ENCODE measurements around the gene CTAG2. TPM values are rescaled to one million over a fixed set of nuclear protein-coding genes. Genes with fewer than 3 reads are reported as not detected.
A peak's percentile ranks its signal among the peaks of the same experiment; 100 is the strongest.
"Not testable (repeated sequence)": the region's sequence is repeated elsewhere in the genome, so short reads cannot be mapped to it uniquely, and the experiment has no call there.

The CTAG2 gene
- total and polyA plus RNA-seq, 10 donors, result 0.10 to 7.9 (median 0.46) TPM; not detected in 7

DNA sequence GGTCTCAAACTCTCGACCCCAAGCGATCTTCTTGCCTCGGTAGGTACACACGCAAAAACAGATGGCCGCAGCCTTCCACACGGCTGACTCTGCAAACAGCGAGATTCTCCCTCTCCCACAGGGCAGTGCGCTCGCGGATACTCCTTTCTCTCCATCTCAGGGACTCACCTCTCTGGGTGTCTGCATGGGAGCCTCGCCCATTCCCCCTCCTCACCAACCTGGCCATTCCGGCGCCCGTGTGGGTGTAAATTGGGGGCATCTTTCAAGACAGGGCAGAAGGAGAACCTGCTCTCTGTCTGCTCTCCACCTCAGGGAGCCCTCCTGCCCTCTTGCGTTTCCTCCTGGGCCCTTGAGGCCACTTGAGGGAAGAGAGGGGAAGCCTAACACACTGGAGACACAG, 4.4 kb downstream of the CTAG2 start:
- no peak for TF ChIP-seq POLR2AphosphoS5 (IDR thresholded peaks at IDR 0.05)
- TF ChIP-seq POLR2A (IDR thresholded peaks at IDR 0.05), result no peak
- TF ChIP-seq, protein P1, sequence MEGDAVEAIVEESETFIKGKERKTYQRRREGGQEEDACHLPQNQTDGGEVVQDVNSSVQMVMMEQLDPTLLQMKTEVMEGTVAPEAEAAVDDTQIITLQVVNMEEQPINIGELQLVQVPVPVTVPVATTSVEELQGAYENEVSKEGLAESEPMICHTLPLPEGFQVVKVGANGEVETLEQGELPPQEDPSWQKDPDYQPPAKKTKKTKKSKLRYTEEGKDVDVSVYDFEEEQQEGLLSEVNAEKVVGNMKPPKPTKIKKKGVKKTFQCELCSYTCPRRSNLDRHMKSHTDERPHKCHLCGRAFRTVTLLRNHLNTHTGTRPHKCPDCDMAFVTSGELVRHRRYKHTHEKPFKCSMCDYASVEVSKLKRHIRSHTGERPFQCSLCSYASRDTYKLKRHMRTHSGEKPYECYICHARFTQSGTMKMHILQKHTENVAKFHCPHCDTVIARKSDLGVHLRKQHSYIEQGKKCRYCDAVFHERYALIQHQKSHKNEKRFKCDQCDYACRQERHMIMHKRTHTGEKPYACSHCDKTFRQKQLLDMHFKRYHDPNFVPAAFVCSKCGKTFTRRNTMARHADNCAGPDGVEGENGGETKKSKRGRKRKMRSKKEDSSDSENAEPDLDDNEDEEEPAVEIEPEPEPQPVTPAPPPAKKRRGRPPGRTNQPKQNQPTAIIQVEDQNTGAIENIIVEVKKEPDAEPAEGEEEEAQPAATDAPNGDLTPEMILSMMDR (IDR thresholded peaks at IDR 0.05 in 8 of 11, conservative IDR thresholded peaks at IDR 0.05 in 3 of 11), result no peak
- Histone ChIP-seq H3K27ac (peak overlapping the region in 5 of 8 donors; percentile 41 to 65 (median 55)), H3K9me3 (no peaks in the 10 kb centered on the region), H3K4me3 (peak overlapping the region in 1 of 8 donors; percentile 24), H3K4me1 (peaks cover 0 to 5% (median 0%) of the 10 kb centered on the region in 6 donors), H3K27me3 (replicated peaks in 1 of 7) (no peaks in the 10 kb centered on the region), H3K36me3 (no peaks in the 10 kb centered on the region)
- peak; percentile 42 for DNase-seq
- intact Hi-C loops (cut with DNase I; ENCODE audit: low total_unique reads), result no loop called here
- WGBS, 5 donors, result 72 to 87% (median 82%) methylated on average over 12 to 15 of the region's 15 CpGs

DNA sequence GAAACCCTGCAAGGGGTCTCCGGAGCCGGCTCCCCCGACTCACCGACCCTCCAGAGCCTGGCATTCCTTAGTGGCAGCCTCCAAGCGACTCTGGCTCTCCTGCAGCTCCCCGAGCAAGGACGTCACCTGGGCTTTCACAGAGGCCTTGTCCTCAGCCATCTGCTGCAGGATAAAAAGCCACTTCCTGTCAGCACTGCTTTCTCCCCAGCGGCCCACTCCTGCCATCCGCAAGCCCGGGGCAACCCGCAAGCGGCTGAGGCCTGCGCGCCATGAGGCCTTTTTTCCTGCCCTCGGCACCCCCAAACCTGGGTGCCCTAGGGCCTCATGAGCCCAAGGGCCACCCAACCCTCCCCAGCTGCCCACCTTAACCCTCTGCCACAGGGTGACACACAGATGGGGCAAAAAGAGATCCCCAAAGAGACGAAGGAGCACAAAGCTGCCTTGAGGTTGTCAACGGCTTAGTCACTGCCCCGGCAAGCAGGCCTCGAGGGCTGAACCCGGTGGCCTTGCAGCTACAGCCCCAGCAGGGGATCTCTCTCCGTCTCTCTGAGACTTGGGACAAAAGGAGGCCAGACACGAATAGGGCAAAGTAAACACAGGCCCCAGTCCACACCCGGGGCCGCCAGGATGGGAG, 7.5 kb downstream of the CTAG2 start:
- intact Hi-C loops (cut with DNase I; ENCODE audit: low total_unique reads); H3K27ac ChIP-seq; H3K36me3 ChIP-seq; H3K4me3 ChIP-seq; H3K4me1 ChIP-seq; H3K27me3 ChIP-seq (replicated peaks in 1 of 7); H3K9me3 ChIP-seq; DNase-seq: not testable (repeated sequence)
- WGBS, 5 donors, result 73 to 90% methylated on average over 2 to 4 of the region's 24 CpGs; no CpG with 5 or more reads in 3 of the 5 donors

DNA sequence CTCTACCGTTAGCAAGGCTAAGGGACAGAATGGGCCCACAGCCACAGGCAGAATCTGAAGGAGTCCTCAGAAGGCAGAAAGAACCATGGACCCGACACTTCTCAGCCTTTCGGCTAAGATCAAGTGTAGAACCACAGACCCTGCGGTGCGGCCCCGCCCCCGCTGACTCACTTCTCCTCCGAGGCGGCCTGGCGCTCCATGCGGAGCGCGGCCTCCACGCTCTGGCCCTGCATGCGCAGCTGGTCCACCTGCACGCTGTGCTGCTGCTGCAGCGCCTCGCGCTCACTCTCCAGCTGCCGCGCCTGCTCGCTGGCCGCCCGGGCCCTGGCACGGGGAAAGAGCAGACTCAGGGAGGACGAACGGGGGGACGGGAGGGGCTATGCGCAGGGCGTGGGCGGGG, 9.7 kb downstream of the CTAG2 start:
- H3K9me3 ChIP-seq; intact Hi-C loops (cut with DNase I; ENCODE audit: low total_unique reads): not testable (repeated sequence)
- WGBS, 5 donors, result 56% methylated on average over 8 of the region's 31 CpGs; no CpG with 5 or more reads in 4 of the 5 donors

DNA sequence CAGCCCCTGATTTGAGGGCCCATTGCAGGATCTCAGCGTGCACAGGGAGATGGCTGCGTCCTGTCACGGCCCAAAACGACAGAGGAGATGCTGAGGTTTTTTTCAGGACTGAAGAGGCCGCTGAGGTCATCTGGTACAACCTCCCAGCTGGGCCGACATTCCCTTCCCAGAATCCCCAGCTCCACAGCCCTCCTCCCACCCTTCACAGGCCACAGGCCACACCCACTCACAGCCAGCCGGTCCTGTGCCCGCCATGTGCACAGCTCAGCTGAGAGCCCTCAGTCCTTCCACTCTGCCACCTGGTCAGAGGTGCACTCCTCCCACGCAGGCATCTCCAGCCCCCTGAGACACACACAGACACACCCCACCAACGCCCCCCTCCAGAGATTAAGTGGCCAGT, 11.6 kb downstream of the CTAG2 start:
- WGBS, 5 donors, result no CpG with 5 or more reads among the region's 10 CpGs
- H3K27ac ChIP-seq; H3K27me3 ChIP-seq (replicated peaks in 1 of 7); H3K4me1 ChIP-seq; H3K36me3 ChIP-seq; intact Hi-C loops (cut with DNase I; ENCODE audit: low total_unique reads); H3K4me3 ChIP-seq; DNase-seq; H3K9me3 ChIP-seq: not testable (repeated sequence)

More for the DNA sequence above, 9.7 kb downstream of the CTAG2 start:
- not testable (repeated sequence) for DNase-seq; H3K4me3 ChIP-seq; H3K4me1 ChIP-seq; H3K27me3 ChIP-seq (replicated peaks in 1 of 7); H3K36me3 ChIP-seq; H3K27ac ChIP-seq

DNA sequence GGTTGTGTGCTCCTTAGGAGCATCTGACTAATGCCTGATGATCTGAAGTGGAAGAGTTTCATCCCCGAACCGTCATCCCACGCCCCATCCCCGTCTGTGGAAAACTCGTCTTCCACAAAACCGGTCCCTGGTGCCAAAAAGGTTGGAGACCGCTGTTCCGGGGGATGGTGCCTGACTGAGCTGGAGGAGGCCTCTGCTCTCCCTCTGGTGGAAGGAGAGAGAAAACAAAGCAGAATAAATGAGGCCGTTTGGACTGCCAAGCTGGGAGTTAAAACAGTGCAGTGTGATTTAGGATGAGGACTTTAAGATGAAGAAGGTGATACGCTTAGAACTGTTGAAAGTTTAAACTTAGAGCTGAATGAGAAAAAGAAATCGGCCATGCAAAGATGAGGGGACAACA, 19.7 kb downstream of the CTAG2 start:
- no CpG with 5 or more reads among the region's 11 CpGs for WGBS, 5 donors
- DNase-seq; intact Hi-C loops (cut with DNase I; ENCODE audit: low total_unique reads): not testable (repeated sequence)

DNA sequence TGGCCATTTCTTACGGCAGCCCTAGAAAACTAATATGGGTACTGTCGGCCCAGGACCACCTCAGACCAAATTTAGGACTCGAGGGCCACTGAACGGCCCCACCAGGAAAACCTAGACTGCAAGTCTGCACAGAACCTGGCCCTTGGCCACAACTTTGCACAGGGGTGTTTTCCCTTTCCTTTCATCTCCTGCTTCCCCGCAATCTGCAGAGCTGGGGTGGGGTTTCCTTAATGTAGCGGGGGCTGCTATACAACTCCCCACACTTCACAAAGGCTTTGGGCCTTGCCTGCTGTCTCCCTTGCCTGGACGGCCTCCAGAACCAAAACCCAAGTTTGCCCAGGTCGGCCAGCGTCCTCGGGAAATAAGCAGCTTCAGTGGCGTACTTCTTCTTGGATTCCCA, 22.4 kb downstream of the CTAG2 start:
- H3K9me3 ChIP-seq; intact Hi-C loops (cut with DNase I; ENCODE audit: low total_unique reads); H3K36me3 ChIP-seq; H3K4me3 ChIP-seq; H3K27me3 ChIP-seq (replicated peaks in 1 of 7); H3K4me1 ChIP-seq; H3K27ac ChIP-seq; DNase-seq: not testable (repeated sequence)
- no CpG with 5 or more reads among the region's 11 CpGs for WGBS, 5 donors

More for the DNA sequence above, 19.7 kb downstream of the CTAG2 start:
- H3K36me3 ChIP-seq; H3K9me3 ChIP-seq; H3K27me3 ChIP-seq (replicated peaks in 1 of 7); H3K4me3 ChIP-seq; H3K4me1 ChIP-seq; H3K27ac ChIP-seq: not testable (repeated sequence)

DNA sequence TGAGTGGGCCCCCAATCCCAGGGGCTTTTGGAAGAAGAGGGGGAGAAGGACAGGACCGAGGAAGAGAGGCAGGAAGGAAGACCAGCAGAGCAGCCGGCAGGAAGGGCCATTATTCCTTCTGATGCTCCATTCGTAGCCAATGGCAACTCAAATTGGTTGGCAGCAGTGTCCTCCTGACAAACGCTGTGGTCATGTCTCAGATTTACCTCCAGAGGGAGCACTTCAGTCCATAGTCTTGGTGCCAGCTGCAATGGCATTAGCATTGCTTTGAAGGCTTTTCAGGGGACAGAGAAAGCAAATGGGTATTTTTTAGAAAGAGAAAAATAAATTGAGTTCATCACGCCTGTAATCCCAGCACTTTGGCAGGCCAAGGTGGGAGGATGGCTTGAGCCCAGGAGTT, 24.4 kb downstream of the CTAG2 start:
- H3K4me3 ChIP-seq; H3K9me3 ChIP-seq; H3K36me3 ChIP-seq; H3K27ac ChIP-seq; DNase-seq; intact Hi-C loops (cut with DNase I; ENCODE audit: low total_unique reads); H3K27me3 ChIP-seq (replicated peaks in 1 of 7); H3K4me1 ChIP-seq: not testable (repeated sequence)
- WGBS, 5 donors, result no CpG with 5 or more reads among the region's 5 CpGs

DNA sequence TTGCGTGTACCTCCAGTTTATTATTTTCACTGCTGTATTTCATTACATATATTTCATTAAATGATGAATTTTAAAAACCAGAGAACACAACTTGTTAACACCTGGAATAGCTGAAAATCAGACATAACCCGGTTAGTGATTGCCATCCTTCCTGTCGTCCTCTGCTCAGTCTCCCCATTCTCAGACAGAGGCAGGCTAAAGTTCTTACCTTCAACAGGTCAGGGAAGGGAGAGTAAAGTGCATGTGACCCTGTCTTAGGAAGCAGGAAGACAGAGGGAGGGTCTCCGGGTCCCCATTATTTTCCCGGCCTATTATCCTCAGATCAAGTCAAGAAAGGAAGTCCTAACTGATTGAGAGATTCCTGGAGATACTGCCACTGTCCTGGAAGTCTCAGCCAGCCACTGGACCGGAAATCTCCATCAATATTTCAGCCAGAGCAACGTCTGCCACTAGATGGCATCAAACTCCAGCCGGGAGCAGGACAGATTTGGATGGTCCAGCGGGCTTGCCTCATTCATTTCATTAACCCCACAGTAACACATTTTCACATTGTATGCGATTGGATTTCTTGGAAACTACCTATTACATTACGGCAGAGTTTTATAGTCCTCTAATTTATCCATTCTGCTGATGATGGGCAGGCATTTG, 32.5 kb downstream of the CTAG2 start:
- H3K9me3 ChIP-seq; DNase-seq; H3K4me1 ChIP-seq; H3K27me3 ChIP-seq (replicated peaks in 1 of 7); H3K36me3 ChIP-seq; H3K27ac ChIP-seq; intact Hi-C loops (cut with DNase I; ENCODE audit: low total_unique reads); H3K4me3 ChIP-seq: not testable (repeated sequence)
- WGBS, 5 donors, result 2 to 18% (median 14%) methylated on average over 1 to 3 of the region's 11 CpGs; no CpG with 5 or more reads in 2 of the 5 donors

DNA sequence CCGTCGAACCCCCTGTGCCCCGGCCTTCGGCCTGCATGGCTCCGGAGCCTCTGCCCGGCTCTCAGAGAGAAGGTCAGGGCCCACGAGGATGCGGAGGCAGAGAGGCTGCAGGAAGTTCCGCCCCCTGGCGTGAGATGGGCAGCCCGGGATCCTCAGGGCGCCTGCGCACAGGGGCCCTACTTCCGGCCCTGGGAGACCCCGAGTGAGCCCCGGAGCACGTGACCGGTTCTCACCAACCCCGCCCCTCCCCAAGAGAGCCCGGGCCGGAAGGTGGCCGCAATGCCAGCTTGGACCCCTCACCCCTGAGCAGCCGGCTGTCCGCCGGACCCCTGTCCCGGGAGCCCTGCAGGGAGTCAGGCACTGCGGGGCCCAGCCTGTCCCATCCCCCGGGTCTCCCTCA, 34.2 kb downstream of the CTAG2 start, which contains the start of gene CTAG1B:
CTAG1B (minus strand) TSS at position 101 of the 400 bp plus-strand sequence; CDS start at position 37, 64 bp downstream.
- H3K36me3 ChIP-seq; H3K27ac ChIP-seq; H3K27me3 ChIP-seq (replicated peaks in 1 of 7); H3K4me3 ChIP-seq; DNase-seq; H3K4me1 ChIP-seq; intact Hi-C loops (cut with DNase I; ENCODE audit: low total_unique reads); H3K9me3 ChIP-seq: not testable (repeated sequence)
- WGBS, 5 donors, result no CpG with 5 or more reads among the region's 28 CpGs

DNA sequence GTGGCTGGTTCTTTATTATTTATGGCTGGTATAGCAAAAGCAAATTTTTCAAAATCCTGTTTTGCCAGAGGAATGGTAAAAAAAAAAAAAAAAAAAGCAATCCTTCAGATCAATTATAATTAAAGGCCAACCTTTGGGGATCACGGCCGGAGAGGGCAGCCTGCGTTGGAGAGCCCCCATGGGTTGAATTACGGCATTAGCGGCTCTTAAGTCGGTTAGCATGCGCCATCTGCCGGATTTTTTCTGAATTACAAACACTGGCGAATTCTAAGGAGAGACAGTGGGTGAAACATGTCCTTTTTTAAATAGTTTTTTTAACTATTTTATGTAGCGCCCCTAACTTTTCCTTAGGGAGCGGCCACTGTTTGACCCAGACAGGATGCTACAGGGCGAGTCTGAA, 39.8 kb downstream of the CTAG2 start:
- intact Hi-C loops (cut with DNase I; ENCODE audit: low total_unique reads), result not testable (repeated sequence)
- 12 to 33% (median 19%) methylated on average over 4 to 8 of the region's 12 CpGs; no CpG with 5 or more reads in 1 of the 5 donors for WGBS, 5 donors

More for the DNA sequence above, 39.8 kb downstream of the CTAG2 start:
- not testable (repeated sequence) for H3K9me3 ChIP-seq; DNase-seq; H3K27me3 ChIP-seq (replicated peaks in 1 of 7); H3K27ac ChIP-seq; H3K36me3 ChIP-seq; H3K4me1 ChIP-seq; H3K4me3 ChIP-seq

All from spleen (tissue), 11 donors.